HL-60 (cell line): ENCODE results near the gene SHH.

Experiments used
- DNase-seq, 2 experiments: peaks; one replicate each; pipeline ENCODE4 v3.0.0-alpha.2; 2010 to 2020; ENCODE audit warnings: low read depth in 1 of 2, low spot score in 1 of 2
- H3K27ac ChIP-seq: fragments of 250-450 bp; sonication (Bioruptor Pico); replicated peaks from 2 replicates; pipeline ENCODE4 v1.5.1; 2020; ENCODE audit warnings: mild to moderate bottlenecking, moderate library complexity
- H3K27me3 ChIP-seq: fragments of 250-450 bp; sonication (Bioruptor Pico); 2 replicates; pipeline ENCODE4 v1.5.1; 2021; ENCODE audit warnings: mild to moderate bottlenecking, moderate library complexity; ENCODE audit not compliant: insufficient read depth, poor library complexity, severe bottlenecking
- H3K4me3 ChIP-seq: replicated peaks from 2 replicates; pipeline ENCODE4 v1.5.1; 2011; ENCODE audit warnings: mild to moderate bottlenecking, control low read depth, low read length; ENCODE audit not compliant: insufficient read depth
- CTCF ChIP-seq: IDR thresholded peaks from one replicate; pipeline ENCODE4 v1.5.1; 2011; ENCODE audit warnings: low read length, control low read depth, inconsistent platforms; ENCODE audit not compliant: insufficient read depth
- GABPA ChIP-seq: IDR thresholded peaks from 2 replicates; pipeline ENCODE4 v1.6.1; 2012; ENCODE audit warnings: low read depth
- POLR2AphosphoS5 ChIP-seq: IDR thresholded peaks from 2 replicates; pipeline ENCODE4 v1.6.1; 2012; ENCODE audit warnings: low read depth
- SPI1 ChIP-seq: IDR thresholded peaks from 2 replicates; pipeline ENCODE4 v1.6.1; 2012; ENCODE audit warnings: low read depth, mild to moderate bottlenecking, borderline replicate concordance
- TF ChIP-seq, protein P1 (sequence below): IDR thresholded peaks from 2 replicates; pipeline ENCODE4 v1.6.1; 2012; ENCODE audit warnings: low read depth; ENCODE audit not compliant: insufficient replicate concordance

The SHH gene

GRCh38 chr7:155804897-155805825 is 7.1 kb downstream of the SHH start:
- DNase-seq: peak; percentile 41 to 62
- Histone ChIP-seq H3K4me3 (peak overlapping the region; percentile 38), H3K27me3 (peaks cover 71% of the 10 kb centered on the region), H3K27ac (no peak overlapping the region)
- TF ChIP-seq CTCF: peak; percentile 29
- no peak for TF ChIP-seq GABPA

DNA sequence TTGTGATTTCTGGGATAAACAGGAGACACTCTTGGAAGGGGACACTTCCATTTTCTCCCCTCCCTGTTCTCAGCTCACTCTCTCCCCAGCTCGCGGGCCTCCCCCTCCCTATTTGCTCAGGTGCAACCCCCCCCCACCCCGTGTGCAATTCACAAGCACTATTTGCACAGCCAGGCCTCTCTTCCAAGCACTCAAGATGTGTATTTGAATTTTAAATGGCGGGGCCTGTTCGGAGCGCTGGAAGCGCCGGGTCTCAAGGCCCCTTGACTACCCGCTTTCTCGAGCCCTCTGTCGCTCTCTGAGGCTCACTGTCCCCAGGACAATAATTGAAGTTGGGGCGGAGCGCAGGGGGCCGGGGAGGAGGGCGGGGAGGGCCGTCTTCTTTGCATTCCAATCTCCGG is 7.8 kb downstream of the SHH start:
- no peak for DNase-seq
- Histone ChIP-seq H3K4me3 (no peak overlapping the region), H3K27me3 (peaks cover 67% of the 10 kb centered on the region), H3K27ac (no peak overlapping the region)
- TF ChIP-seq GABPA (no peak), POLR2AphosphoS5 (no peak), SPI1 (no peak), CTCF (no peak)
- TF ChIP-seq, protein P1, sequence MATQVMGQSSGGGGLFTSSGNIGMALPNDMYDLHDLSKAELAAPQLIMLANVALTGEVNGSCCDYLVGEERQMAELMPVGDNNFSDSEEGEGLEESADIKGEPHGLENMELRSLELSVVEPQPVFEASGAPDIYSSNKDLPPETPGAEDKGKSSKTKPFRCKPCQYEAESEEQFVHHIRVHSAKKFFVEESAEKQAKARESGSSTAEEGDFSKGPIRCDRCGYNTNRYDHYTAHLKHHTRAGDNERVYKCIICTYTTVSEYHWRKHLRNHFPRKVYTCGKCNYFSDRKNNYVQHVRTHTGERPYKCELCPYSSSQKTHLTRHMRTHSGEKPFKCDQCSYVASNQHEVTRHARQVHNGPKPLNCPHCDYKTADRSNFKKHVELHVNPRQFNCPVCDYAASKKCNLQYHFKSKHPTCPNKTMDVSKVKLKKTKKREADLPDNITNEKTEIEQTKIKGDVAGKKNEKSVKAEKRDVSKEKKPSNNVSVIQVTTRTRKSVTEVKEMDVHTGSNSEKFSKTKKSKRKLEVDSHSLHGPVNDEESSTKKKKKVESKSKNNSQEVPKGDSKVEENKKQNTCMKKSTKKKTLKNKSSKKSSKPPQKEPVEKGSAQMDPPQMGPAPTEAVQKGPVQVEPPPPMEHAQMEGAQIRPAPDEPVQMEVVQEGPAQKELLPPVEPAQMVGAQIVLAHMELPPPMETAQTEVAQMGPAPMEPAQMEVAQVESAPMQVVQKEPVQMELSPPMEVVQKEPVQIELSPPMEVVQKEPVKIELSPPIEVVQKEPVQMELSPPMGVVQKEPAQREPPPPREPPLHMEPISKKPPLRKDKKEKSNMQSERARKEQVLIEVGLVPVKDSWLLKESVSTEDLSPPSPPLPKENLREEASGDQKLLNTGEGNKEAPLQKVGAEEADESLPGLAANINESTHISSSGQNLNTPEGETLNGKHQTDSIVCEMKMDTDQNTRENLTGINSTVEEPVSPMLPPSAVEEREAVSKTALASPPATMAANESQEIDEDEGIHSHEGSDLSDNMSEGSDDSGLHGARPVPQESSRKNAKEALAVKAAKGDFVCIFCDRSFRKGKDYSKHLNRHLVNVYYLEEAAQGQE: no peak

- TF ChIP-seq GABPA: no peak
- peak; percentile 52; the same call in 1 of the 2 replicates for TF ChIP-seq SPI1
- no peak for TF ChIP-seq POLR2AphosphoS5
- Histone ChIP-seq H3K27me3 (peaks cover 59% of the 10 kb centered on the region), H3K4me3 (peak overlapping the region; percentile 39), H3K27ac (peak overlapping the region; percentile 19; the same call in 1 of the 2 replicates)
- peak; percentile 39 to 56 for DNase-seq
These were observed 8.6 kb downstream of the SHH start for GRCh38 chr7:155803418-155804376.

GRCh38 chr7:155802906-155803417 is 9.3 kb downstream of the SHH start:
- DNase-seq: no peak
- TF ChIP-seq SPI1 (no peak), CTCF (no peak), GABPA (no peak), POLR2AphosphoS5 (no peak)
- TF ChIP-seq, protein P1: no peak
- no peak overlapping the region for H3K27ac ChIP-seq
- peaks cover 52% of the 10 kb centered on the region for H3K27me3 ChIP-seq
- H3K4me3 ChIP-seq: no peak overlapping the region
